Erythroblast (primary cell): ENCODE results near the gene SERINC2.
A peak's percentile ranks its signal among the peaks of the same experiment; 100 is the strongest.

Experiments
- DNase-seq, 2 experiments: peaks; one replicate each; lab custom pipeline; 2025; lab: John Stamatoyannopoulos, UW
- GATA1 ChIP-seq: IDR thresholded peaks from 2 replicates; pipeline ENCODE4 v1.6.1; 2011; ENCODE audit warnings: low read depth, mild to moderate bottlenecking, control low read depth, low read length, moderate library complexity
- POLR2A ChIP-seq: IDR thresholded peaks from 2 replicates; pipeline ENCODE4 v1.6.1; 2011; ENCODE audit warnings: mild to moderate bottlenecking, low read length

The SERINC2 gene

DNA sequence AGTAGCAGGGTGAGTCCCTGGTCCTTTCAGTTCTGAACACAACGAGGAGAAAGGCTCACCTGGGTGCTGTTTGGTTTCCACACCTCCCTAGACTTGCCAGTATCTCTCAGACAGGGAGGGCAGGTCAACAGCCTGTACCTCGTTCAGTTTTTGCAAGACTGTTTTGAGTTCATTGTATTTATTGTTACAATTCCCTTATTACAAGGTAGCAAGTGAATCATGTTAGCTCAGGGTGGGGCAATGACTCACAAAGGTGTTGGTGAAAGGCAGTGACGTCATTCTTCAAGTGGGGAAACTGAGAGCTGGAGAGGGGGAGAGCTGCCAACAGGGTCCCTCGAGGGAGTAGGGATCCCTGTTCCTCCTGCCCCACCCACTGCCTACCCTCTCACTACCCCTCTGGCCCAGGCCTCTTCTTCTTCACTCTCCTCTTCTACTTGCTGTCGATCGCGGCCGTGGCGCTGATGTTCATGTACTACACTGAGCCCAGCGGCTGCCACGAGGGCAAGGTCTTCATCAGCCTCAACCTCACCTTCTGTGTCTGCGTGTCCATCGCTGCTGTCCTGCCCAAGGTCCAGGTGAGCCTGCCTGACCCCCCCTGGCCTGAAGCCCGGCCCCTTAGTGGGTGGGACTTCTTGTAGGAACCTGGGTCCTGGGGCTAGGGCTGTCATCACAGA lies 13.4 kb downstream of the SERINC2 start:
- TF ChIP-seq POLR2A = no peak
- DNase-seq = no peak

DNA sequence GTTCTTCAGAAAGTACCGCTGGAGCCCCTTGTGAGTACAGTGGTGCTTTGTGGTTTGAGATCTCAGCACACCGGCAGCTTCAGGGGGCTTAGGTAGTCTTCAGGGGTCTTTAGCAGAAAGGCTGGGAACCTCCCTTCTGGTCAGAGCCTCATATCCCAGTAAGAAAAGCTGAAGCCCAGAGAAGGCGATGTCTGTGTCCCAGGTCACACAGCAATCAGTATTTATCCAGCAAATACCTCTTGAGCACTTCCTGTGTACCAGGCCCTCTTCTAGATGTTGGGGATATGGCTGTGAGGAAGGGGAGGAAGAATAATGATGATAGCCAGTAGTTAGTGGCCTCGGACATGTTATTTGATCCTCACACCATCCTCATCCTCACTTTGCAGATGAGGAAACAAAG lies 14.3 kb downstream of the SERINC2 start:
- TF ChIP-seq GATA1 (no peak), POLR2A (no peak)
- DNase-seq = no peak

DNA sequence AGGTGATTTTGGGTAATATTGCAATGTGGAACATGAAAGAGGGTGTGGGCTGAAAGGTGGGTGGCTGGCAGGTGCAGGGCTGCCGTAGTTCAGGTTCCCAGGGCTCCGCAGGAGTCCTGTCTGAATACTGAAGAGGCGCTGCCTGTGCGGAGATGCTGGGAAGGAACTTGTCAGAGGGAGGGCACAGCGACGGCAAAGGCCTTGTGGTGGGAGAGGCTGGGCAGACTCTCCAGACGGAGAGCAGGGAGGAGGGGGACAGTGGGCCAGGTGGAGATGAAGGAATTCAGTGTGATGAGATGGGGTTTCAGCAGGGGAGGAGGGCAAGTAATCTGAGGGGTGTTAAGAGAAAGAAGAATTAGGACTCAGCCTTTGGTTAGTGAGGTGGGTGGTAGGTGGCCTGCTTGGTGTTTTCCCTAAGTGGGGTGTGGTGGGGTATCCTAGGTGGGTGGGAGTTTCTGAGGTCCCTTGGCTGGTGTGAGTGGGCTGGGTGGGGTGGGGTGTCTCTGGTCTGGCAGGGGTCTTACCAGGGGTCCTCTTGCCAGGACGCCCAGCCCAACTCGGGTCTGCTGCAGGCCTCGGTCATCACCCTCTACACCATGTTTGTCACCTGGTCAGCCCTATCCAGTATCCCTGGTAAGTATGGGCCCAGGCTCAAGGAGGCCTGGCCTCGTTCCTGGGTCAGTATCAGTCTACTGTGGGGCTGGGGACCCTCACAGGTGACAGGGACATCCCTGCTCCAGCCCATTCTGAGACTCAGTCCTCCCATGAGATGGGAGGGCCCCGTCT lies 15.6 kb downstream of the SERINC2 start:
- DNase-seq = no peak
- TF ChIP-seq POLR2A = no peak
- TF ChIP-seq GATA1 = no peak

DNA sequence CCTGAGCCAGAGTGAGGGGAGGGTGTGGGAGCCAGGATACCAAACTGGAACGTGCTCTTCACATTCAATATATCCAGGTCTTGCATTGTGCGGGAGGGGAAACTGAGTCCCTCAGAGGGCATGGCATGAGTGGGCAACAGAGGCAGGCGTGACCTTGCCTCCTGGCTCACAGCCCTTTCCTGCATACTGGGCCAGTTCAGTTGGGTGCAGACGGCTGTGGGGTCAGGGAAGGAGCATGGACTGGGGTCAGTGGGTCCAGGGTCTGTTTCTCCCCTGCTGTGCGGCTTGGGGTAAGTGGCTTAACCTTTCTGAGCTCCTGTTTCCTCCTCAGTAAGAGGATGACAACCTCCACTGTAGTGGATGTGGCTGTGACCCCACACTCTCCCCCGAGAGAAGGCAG lies 16.6 kb downstream of the SERINC2 start:
- TF ChIP-seq POLR2A = no peak
- no peak for TF ChIP-seq GATA1
- no peak for DNase-seq

DNA sequence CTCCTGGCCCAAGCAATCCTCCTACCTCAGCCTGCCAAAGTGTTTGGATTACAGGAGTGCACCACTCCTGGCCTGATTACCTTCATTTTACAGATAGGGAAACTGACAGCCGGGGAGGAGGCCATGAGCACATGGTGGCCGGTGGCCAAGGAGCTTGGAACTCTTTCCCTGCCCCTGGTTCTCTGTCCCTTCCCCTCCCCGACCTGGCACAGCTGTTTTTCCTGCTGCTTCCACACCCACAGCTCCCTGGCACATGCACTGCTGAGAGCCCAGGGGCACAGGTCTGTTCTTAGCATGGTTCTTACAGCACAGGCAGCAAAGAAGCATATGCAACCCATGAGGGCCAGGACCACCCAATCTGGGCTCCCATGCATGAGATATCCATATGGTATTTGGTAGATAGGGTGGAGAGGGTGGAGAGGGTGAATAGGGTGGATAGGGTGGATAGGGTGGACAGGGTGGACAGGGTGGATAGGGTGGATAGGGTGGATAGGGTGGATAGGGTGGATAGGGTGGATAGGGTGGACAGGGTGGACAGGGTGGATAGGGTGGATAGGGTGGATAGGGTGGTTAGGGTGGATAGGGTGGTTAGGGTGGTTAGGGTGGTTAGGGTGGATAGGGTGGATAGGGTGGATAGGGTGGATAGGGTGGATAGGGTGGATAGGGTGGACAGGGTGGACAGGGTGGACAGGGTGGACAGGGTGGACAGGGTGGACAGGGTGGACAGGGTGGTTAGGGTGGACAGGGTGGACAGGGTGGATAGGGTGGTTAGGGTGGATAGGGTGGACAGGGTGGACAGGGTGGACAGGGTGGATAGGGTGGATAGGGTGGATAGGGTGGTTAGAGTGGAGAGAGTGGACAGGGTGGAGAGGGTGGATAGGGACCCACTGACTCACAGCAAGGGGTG lies 18.6 kb downstream of the SERINC2 start:
- DNase-seq = peak; percentile 15 to 58

DNA sequence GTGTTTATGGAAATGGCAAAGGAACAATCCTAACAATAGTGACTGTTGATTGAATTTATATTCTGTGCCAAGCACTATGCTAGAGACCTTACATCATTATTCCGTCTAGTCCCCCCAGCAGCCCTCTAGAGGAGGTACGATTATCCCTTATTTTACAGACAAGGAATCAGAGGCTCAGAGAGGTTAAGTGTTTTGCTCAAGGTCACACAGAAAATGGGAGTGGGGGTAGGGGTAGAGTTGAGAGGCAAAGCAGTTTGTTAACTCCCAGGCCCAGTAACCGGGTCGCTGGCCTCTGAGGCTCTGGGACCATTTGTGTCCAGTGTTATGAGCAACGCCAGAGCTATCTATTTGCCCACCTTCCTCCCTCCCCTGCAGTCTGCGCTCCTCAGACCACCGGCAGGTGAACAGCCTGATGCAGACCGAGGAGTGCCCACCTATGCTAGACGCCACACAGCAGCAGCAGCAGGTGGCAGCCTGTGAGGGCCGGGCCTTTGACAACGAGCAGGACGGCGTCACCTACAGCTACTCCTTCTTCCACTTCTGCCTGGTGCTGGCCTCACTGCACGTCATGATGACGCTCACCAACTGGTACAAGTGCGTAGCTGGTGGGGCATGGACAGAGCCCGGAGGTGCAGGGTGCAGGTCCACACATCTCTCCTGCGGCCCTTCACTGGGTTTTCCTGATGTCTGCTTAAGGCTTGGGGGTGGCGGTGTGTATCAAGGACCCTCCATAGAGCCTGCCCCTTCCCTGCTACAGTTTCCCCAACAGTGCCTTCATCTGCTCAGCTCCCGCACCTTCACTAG lies 19.8 kb downstream of the SERINC2 start:
- DNase-seq = no peak
- no peak for TF ChIP-seq POLR2A

DNA sequence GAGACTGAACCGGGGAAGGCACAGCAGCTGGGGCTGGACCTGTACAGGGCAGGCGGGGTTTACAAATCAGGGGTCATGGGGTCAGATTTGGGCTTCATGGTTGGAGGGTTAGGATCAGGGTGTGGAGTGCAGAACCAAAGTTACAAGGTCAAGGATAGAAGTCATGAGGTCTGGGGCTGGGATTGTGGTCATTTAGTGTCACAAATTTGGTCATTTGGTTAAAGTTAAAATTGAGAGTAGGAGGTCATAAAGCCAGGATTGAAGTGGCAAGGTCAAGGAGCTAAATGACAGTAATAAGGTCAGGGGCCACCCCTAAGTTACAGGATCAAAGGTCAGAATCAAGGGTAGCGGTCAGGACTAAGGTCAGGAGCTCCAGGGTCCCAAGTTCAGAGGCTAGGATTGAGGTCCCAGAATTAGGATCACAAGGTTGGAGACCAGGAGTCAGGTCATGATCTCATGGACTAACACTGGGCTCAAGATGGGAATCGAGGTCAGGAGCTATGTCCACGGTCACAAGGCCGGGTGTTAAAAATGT lies 20.4 kb downstream of the SERINC2 start:
- TF ChIP-seq POLR2A = no peak
- no peak for DNase-seq

DNA sequence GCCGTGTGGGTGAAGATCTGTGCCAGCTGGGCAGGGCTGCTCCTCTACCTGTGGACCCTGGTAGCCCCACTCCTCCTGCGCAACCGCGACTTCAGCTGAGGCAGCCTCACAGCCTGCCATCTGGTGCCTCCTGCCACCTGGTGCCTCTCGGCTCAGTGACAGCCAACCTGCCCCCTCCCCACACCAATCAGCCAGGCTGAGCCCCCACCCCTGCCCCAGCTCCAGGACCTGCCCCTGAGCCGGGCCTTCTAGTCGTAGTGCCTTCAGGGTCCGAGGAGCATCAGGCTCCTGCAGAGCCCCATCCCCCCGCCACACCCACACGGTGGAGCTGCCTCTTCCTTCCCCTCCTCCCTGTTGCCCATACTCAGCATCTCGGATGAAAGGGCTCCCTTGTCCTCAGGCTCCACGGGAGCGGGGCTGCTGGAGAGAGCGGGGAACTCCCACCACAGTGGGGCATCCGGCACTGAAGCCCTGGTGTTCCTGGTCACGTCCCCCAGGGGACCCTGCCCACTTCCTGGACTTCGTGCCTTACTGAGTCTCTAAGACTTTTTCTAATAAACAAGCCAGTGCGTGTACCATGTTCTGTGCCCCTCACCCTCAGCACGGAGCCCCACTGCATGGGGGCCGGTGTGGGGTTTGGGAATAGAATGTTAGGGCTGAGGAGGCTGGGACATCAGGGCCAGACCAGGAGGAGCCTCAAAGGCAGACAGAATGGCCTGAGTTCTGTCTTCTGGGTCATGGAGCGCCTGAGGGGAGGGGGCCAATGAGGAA lies 21.3 kb downstream of the SERINC2 start:
- no peak for DNase-seq
- TF ChIP-seq GATA1 = no peak
- no peak for TF ChIP-seq POLR2A

DNA sequence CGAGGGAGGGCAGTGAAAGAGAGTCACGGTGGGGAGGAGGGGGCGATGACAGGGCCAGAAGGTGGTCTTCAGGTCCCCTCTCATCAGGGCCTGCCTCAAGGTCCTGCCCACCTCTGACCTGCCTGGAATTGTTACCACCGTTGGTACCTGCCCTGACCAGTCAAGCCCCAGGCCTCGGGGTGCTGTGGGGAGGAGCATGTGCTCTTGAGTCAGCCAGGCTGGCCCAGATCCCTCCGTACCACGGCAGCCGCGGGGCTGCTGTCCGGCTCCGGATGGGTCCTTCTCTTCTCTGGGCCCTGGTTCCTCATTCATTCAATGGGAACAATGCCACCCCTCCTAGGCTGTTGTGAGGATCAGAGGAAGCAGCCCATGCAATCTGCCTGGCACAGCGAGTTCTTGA lies 22.0 kb downstream of the SERINC2 start:
- no peak for DNase-seq
- TF ChIP-seq GATA1 (no peak), POLR2A (peak; percentile 21)

DNA sequence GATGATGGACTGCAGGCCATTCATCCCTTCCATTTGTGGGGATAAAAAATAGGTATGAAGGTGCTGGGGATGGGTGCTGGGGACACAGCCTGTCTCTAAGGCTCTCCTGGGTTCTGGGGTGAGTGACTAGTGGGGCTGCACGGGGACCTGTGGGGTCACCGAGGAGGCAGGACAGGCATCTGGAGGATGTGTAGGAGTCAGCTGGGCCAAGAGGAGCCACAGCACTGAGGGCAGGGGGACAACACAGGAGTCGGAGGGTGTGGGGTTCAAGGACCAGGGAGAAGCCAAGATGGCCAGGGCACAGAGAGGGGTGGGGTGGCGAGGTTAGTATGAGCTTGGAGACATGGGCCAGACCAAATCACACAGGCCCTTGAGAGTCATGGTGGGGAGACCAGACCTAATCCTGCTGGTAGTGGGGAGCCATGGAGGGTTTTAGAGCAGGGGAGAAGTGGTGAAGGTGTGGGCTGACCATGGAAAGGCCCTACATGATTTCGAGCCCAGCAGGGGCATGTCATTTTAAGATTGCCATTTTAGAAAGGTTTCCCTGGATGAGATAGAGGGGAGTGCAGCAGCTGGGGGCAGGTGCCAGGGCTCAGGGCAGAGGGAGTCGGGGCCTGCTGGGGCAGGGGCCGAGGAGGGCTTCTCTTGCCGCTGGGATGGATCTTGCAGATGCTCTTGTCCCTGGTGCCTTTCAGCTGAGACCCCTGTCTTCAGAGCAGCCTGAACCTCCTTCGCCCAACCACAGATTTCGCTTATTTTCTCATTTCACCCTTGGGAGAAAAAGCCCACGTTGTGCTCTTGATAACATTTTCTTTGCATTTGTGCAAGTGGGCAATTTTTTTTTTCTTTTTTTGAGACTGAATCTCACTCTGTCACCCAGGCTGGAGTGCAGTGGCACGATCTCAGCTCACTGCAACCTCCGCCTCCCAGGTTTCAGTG lies 22.7 kb downstream of the SERINC2 start:
- no peak for DNase-seq
- no peak for TF ChIP-seq GATA1
- TF ChIP-seq POLR2A = peak; percentile 34

DNA sequence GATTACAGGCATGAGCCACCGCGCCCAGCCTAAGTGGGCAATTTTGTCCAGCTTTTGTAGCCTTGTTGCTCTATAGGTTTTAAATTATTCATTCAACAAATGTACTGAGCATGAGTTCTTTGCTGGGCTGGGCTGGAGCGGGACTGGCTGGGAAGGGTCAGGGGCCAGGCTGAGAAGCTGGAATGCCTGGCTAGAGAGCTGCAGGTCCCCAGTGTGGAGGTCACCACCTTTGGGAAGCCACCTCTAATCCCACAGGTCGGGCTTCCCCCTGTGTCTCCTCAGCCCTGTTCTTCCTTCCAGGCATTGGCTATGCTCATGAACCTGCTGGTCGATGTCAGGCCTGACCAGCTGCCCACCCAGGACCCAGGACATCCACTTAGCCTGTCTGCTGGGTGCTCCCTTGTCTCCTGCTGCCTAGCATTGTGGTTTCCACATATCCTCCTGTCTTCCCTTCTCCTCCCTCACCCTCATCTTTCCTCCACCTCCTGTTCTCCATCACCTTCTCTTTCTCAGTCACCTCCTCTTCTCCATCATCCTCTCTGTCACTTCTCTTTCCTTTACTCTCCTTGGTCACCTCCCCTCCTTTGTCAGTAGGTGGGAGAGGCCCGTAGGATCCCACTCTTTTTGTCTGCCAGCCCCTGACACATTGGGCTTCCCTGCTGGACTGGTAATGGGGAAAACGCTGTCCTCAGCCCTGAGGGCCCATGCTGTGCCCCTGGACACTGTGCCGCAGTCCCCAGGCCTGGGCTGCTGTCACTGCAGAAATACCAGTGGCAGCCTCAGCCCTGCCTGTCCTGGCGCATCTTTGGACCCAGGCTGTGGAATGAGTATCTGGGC lies 23.8 kb downstream of the SERINC2 start:
- TF ChIP-seq GATA1 = no peak
- TF ChIP-seq POLR2A = no peak
- no peak for DNase-seq
